Effector memory CD8-positive, alpha-beta T cell (primary cell): ENCODE measurements around the gene C20orf141.

ENCODE experiments used
- ATAC-seq: fragments of 150-1000 bp; cut with Tn5 transposase; replicated peaks from 2 replicates; pipeline ENCODE4 v1.10.0; 2021; ENCODE audit warnings: mild to moderate bottlenecking, moderate library complexity
- DNase-seq, 3 experiments: peaks; one replicate each; pipeline ENCODE4 v3.0.0; 2021
- H3K27ac Mint-ChIP-seq, 2 donors: one replicate each; pipeline ENCODE4 v1.8.0; 2022; ENCODE audit warnings: mild to moderate bottlenecking in 2 of 2, mixed read lengths in 2 of 2, moderate library complexity in 2 of 2
- H3K27me3 Mint-ChIP-seq, 2 donors: one replicate each; pipeline ENCODE4 v1.8.0; 2022; ENCODE audit warnings: mixed read lengths in 2 of 2
- H3K36me3 Mint-ChIP-seq: one replicate; pipeline ENCODE4 v1.8.0; 2022; ENCODE audit warnings: mild to moderate bottlenecking, moderate library complexity, mixed read lengths; ENCODE audit not compliant: insufficient read depth
- H3K4me1 Mint-ChIP-seq, 2 donors: one replicate each; pipeline ENCODE4 v1.8.0; 2022; ENCODE audit warnings: low read depth in 2 of 2, mixed read lengths in 2 of 2
- H3K4me3 Mint-ChIP-seq, 2 donors: one replicate each; pipeline ENCODE4 v1.8.0; 2022; ENCODE audit warnings: mild to moderate bottlenecking in 2 of 2, mixed read lengths in 2 of 2, moderate library complexity in 2 of 2
- H3K9me3 Mint-ChIP-seq, 2 donors: one replicate each; pipeline ENCODE4 v1.8.0; 2022; ENCODE audit warnings: mixed read lengths in 2 of 2

Gene C20orf141

GRCh38 chr20:2859330-2860121, 44.7 kb downstream of the C20orf141 start:
- Mint-ChIP-seq H3K4me1 (peaks cover 2 to 9% of the 10 kb centered on the region in 2 donors), H3K27me3 (no peaks in the 10 kb centered on the region), H3K4me3 (no peak overlapping the region), H3K27ac (peak overlapping the region in 1 of 2 donors; percentile 44), H3K36me3 (peaks cover 9% of the 10 kb centered on the region), H3K9me3 (no peaks in the 10 kb centered on the region)
- ATAC-seq = no peak
- no peak for DNase-seq

- Mint-ChIP-seq H3K4me1 (peaks cover 28 to 33% of the 10 kb centered on the region in 2 donors), H3K4me3 (peak overlapping the region in 1 of 2 donors; percentile 46), H3K27ac (peak overlapping the region; percentile 85 to 90), H3K27me3 (no peaks in the 10 kb centered on the region), H3K36me3 (peaks cover 18% of the 10 kb centered on the region), H3K9me3 (no peaks in the 10 kb centered on the region)
- ATAC-seq (no peak), DNase-seq (no peak)
Observed at GRCh38 chr20:2864626-2865025, 49.8 kb downstream of the C20orf141 start.

GRCh38 chr20:2865101-2865500, 50.3 kb downstream of the C20orf141 start:
- no peak for ATAC-seq
- H3K36me3 Mint-ChIP-seq = peaks cover 18% of the 10 kb centered on the region
- H3K4me3 Mint-ChIP-seq = peak overlapping the region; percentile 39 to 46

More at GRCh38 chr20:2865101-2865500, 50.3 kb downstream of the C20orf141 start:
- no peaks in the 10 kb centered on the region for H3K27me3 Mint-ChIP-seq
- DNase-seq = no peak
- peak overlapping the region; percentile 85 to 90 for H3K27ac Mint-ChIP-seq
- H3K4me1 Mint-ChIP-seq = peaks cover 28 to 33% of the 10 kb centered on the region in 2 donors
- H3K9me3 Mint-ChIP-seq = no peaks in the 10 kb centered on the region
